ENCODE data around the gene THAP11. TPM values are rescaled to one million over a fixed set of nuclear protein-coding genes. Genes with fewer than 3 reads are reported as not detected.
A peak's percentile ranks its signal among the peaks of the same experiment; 100 is the strongest.

Gene THAP11
- polyA plus RNA-seq, 1 donor from 2014 or later = 42.6 TPM

DNA sequence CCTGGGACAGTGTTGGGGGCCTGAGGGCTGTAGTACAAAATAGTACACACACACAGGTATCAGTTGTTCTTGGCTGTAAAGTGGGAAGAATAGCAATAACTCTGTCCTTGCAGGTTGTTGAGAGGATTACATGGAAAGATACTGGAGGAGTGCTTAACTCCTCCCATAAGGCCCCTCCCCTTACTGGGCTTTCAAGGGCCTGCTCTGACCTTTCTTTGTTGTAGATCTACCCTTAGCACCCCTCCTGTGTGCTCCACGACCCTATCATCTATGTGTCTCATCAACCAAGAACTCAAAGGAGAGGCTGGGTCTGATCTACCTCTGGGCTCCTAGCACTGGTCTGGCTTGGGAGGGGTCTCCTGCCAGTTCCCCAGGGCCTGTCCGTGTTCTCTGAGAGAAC, 22.5 kb downstream of the THAP11 start:
- Histone ChIP-seq H3K9me3 (ENCODE audit: low read length) (no peaks in the 10 kb centered on the region), H3K36me3 (ENCODE audit: insufficient read depth, low read length) (no peaks in the 10 kb centered on the region), H3K27ac (ENCODE audit: low read length) (no peak overlapping the region), H4K20me1 (ENCODE audit: insufficient read depth) (no peaks in the 10 kb centered on the region), H3K9ac (ENCODE audit: low read length) (no peak overlapping the region), H2AFZ (ENCODE audit: low read depth, low read length) (no peak overlapping the region), H3K4me2 (ENCODE audit: low read length) (no peak overlapping the region), H3K27me3 (ENCODE audit: insufficient read depth, low read depth, low read length) (no peaks in the 10 kb centered on the region), H3K9me2 (ENCODE audit: insufficient read depth, low read length) (no peaks in the 10 kb centered on the region), H3K79me2 (replicated peaks; ENCODE audit: insufficient read depth, low read length) (peaks cover 14% of the 10 kb centered on the region), H3F3A (ENCODE audit: insufficient read depth, low read length, poor library complexity, severe bottlenecking) (no peaks in the 10 kb centered on the region), H3K4me3 (ENCODE audit: low read length) (no peak overlapping the region)
- no peak for TF ChIP-seq EP300 (conservative IDR thresholded peaks at IDR 0.05; ENCODE audit: poor library complexity, severe bottlenecking)

DNA sequence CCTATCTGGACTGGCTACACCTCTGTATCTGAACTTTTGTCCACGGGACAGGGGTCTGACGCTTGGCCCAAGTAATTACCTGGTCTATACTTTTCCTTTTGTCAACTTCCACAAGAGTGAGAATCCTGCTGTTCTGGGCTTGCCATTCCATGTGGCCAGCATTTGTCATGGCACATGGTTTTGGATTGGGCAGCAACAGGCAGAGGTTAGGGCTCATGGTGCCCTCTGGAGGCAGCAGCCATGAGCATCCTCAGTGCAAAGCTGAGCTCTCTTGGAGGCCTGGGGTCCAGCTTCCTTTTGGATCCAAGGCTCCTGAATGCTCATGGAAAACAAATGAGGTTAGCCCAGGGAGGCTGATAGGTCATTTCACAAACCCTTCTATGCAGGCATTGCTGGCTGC, 23.2 kb downstream of the THAP11 start:
- Histone ChIP-seq H3K4me3 (ENCODE audit: low read length) (no peak overlapping the region), H2AFZ (ENCODE audit: low read depth, low read length) (no peak overlapping the region), H3K9ac (ENCODE audit: low read length) (no peak overlapping the region), H4K20me1 (ENCODE audit: insufficient read depth) (no peaks in the 10 kb centered on the region), H3K9me2 (ENCODE audit: insufficient read depth, low read length) (no peaks in the 10 kb centered on the region), H3K79me2 (replicated peaks; ENCODE audit: insufficient read depth, low read length) (peaks cover 13% of the 10 kb centered on the region), H3K4me2 (ENCODE audit: low read length) (no peak overlapping the region), H3K27me3 (ENCODE audit: insufficient read depth, low read depth, low read length) (no peaks in the 10 kb centered on the region), H3K9me3 (ENCODE audit: low read length) (no peaks in the 10 kb centered on the region), H3F3A (ENCODE audit: insufficient read depth, low read length, poor library complexity, severe bottlenecking) (no peaks in the 10 kb centered on the region), H3K27ac (ENCODE audit: low read length) (no peak overlapping the region), H3K36me3 (ENCODE audit: insufficient read depth, low read length) (no peaks in the 10 kb centered on the region)
- TF ChIP-seq CTCF (IDR thresholded peaks at IDR 0.05; ENCODE audit: poor library complexity, severe bottlenecking) (peak; percentile 38), MXI1 (conservative IDR thresholded peaks at IDR 0.05; ENCODE audit: poor library complexity, severe bottlenecking) (peak; percentile 34), REST (IDR thresholded peaks at IDR 0.05; ENCODE audit: borderline replicate concordance) (no peak), RAD21 (conservative IDR thresholded peaks at IDR 0.05) (peak; percentile 24), POLR2AphosphoS5 (IDR thresholded peaks at IDR 0.05) (no peak)

- H3K36me3 ChIP-seq (ENCODE audit: insufficient read depth, low read length) = no peaks in the 10 kb centered on the region
- no peak overlapping the region for H3K27ac ChIP-seq (ENCODE audit: low read length)
- no peaks in the 10 kb centered on the region for H4K20me1 ChIP-seq (ENCODE audit: insufficient read depth)
Observed at GRCh38 chr16:67868290-67868689, 26.2 kb downstream of the THAP11 start.

More at GRCh38 chr16:67868290-67868689, 26.2 kb downstream of the THAP11 start:
- Histone ChIP-seq H3K9me3 (ENCODE audit: low read length) (no peaks in the 10 kb centered on the region), H3K4me3 (ENCODE audit: low read length) (no peak overlapping the region), H3K27me3 (ENCODE audit: insufficient read depth, low read depth, low read length) (no peaks in the 10 kb centered on the region), H3K9me2 (ENCODE audit: insufficient read depth, low read length) (no peaks in the 10 kb centered on the region), H3K9ac (ENCODE audit: low read length) (no peak overlapping the region), H2AFZ (ENCODE audit: low read depth, low read length) (no peak overlapping the region), H3K79me2 (replicated peaks; ENCODE audit: insufficient read depth, low read length) (peaks cover 3% of the 10 kb centered on the region), H3F3A (ENCODE audit: insufficient read depth, low read length, poor library complexity, severe bottlenecking) (no peaks in the 10 kb centered on the region), H3K4me2 (ENCODE audit: low read length) (no peak overlapping the region)
- TF ChIP-seq TAF1 (IDR thresholded peaks at IDR 0.05; ENCODE audit: low read depth) (no peak), EP300 (conservative IDR thresholded peaks at IDR 0.05; ENCODE audit: poor library complexity, severe bottlenecking) (no peak), REST (IDR thresholded peaks at IDR 0.05; ENCODE audit: borderline replicate concordance) (no peak), POLR2AphosphoS5 (IDR thresholded peaks at IDR 0.05) (no peak), MXI1 (conservative IDR thresholded peaks at IDR 0.05; ENCODE audit: poor library complexity, severe bottlenecking) (no peak), RAD21 (conservative IDR thresholded peaks at IDR 0.05) (no peak), CTCF (IDR thresholded peaks at IDR 0.05; ENCODE audit: poor library complexity, severe bottlenecking) (no peak)

All from neural cell (in vitro differentiated cells).